ENCODE data around the gene CES2.

DNA sequence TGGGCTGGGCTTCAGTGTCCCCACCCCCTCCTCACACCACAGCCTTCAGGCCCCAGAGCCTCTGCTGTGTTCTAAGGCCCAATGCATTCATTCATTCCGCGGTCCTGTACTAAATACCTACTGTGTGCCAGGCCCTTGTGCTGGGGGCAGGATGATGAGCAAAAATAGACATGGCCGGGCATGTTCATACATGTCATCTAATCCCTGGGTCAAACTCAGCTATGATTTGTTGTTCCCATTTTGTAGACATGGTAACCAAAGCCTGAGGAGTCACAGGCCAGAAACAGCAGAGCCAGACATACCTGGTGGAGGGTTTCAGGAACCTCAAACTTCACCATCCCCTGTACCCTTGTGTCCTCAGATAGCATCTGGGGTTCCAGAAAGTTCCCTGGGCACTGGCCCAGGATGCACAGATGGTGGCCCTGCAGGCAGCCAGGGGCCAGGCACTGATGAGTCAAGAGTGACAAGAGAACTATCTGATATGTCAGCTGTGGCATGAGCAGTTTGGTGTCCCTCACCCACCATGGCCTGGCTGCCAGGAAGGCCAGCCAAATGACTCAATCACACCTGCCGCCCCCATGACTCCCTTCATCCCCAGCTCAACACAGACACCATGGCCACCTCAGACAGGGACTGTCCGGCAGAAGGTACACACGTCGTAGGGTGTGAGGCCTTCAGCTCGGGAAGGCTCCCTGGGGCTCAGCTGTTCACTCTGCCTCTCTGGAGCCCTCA lies 7.2 kb upstream of the CES2 start:
- TF ChIP-seq CTCF (IDR thresholded peaks at IDR 0.05), result no peak
- TF ChIP-seq POLR2A (IDR thresholded peaks at IDR 0.05), result no peak

Measured in thyroid gland (tissue), 4 donors.